Panc1 (cell line): ENCODE data around the gene CDK4. TPM values are rescaled to one million over a fixed set of nuclear protein-coding genes. Genes with fewer than 3 reads are reported as not detected.

Experiments used
- ATAC-seq: fragments of 200-7000 bp; cut with Tn5 transposase; 2 replicates; pipeline ENCODE4 v1.9.1; 2020; ENCODE audit warnings: mild to moderate bottlenecking, moderate library complexity
- BruUV-seq: library from RNA; stranded (reverse); fragments of 400-500 nt; replicated peaks from 2 replicates; lab custom pipeline; 2021; lab: Mats Ljungman, UMichigan
- CTCF ChIA-PET: fragments of 300-600 bp; sonication (Branson Sonifier 250); formaldehyde crosslinking; loops from one replicate; lab custom pipeline; 2022; ENCODE audit warnings: antibody characterized with exemption; lab: Charles Lee
- POLR2A ChIA-PET: fragments of 300-600 bp; sonication (Branson Sonifier 250); formaldehyde crosslinking; loops from one replicate; lab custom pipeline; 2022; ENCODE audit warnings: antibody characterized with exemption; lab: Charles Lee
- DNase-seq: peaks from one replicate; pipeline ENCODE4 v3.0.0-alpha.2; 2010; ENCODE audit warnings: low read depth, low spot score
- H3K27ac ChIP-seq: 2 replicates; pipeline ENCODE4 v1.5.1; 2011; ENCODE audit warnings: mild to moderate bottlenecking, low read length, inconsistent platforms
- H3K27me3 ChIP-seq: fragments of 200-500 bp; sonication (Bioruptor generic); 2 replicates; pipeline ENCODE4 v1.6.0; 2014; ENCODE audit warnings: low read length, inconsistent platforms; ENCODE audit not compliant: control insufficient read depth, insufficient read depth
- H3K36me3 ChIP-seq: fragments of 200-500 bp; sonication (Bioruptor generic); 2 replicates; pipeline ENCODE4 v1.5.1; 2014; ENCODE audit warnings: inconsistent platforms, mild to moderate bottlenecking, low read length, moderate library complexity; ENCODE audit not compliant: control insufficient read depth, insufficient read depth
- H3K4me1 ChIP-seq: 2 replicates; pipeline ENCODE4 v1.5.1; 2011; ENCODE audit warnings: inconsistent platforms, mild to moderate bottlenecking, low read length, moderate library complexity; ENCODE audit not compliant: control insufficient read depth, insufficient read depth
- H3K4me3 ChIP-seq, 2 experiments: 2 replicates each; pipeline ENCODE4 v1.5.1; 2011 to 2012; ENCODE audit warnings: low read depth in 2 of 2, low read length in 2 of 2, mild to moderate bottlenecking in 2 of 2, inconsistent platforms in 1 of 2, moderate library complexity in 1 of 2
- H3K9me3 ChIP-seq: fragments of 200-500 bp; sonication (Bioruptor generic); 2 replicates; pipeline ENCODE4 v1.5.1; 2014; ENCODE audit warnings: low read depth, mild to moderate bottlenecking, inconsistent platforms, low read length, moderate library complexity; ENCODE audit not compliant: control insufficient read depth, insufficient read depth
- CTCF ChIP-seq: fragments of 450-650 bp; IDR thresholded peaks from 2 replicates; pipeline ENCODE4 v1.5.1; 2017; ENCODE audit warnings: mild to moderate bottlenecking
- POLR2AphosphoS5 ChIP-seq: IDR thresholded peaks from 2 replicates; pipeline ENCODE4 v1.6.1; 2012; ENCODE audit warnings: mild to moderate bottlenecking, low read depth, low read length, moderate library complexity
- SIN3A ChIP-seq: IDR thresholded peaks from 2 replicates; pipeline ENCODE4 v1.6.1; 2012; ENCODE audit warnings: low read depth, mild to moderate bottlenecking, low read length, moderate library complexity, borderline replicate concordance; ENCODE audit not compliant: insufficient read depth
- TCF7L2 ChIP-seq: IDR thresholded peaks from 2 replicates; pipeline ENCODE4 v1.6.1; 2011; ENCODE audit warnings: mild to moderate bottlenecking, low read depth, low read length, inconsistent platforms
- in situ Hi-C: cut with HindIII; loops from 2 replicates; pipeline ENCODE4 v1.10.0; 2016; ENCODE audit warnings: low sequenced_read_pairs, low pct_unique_long_range_greater_than_20kb
- intact Hi-C: fragments of 100-400 bp; cut with micrococcal nuclease; formaldehyde crosslinking; loops from one replicate; pipeline ENCODE4 v1.10.0; 2022; ENCODE audit not compliant: unreplicated experiment
- total RNA-seq: library from RNA; stranded (reverse); gene quantifications from one replicate; pipeline ENCODE4 v1.2.1, GENCODE V29; 2021; ENCODE audit not compliant: unreplicated experiment
- TF ChIP-seq, protein P1 (sequence below), 2 experiments: IDR thresholded peaks; 2 replicates each; pipeline ENCODE4 v1.6.1; 2011 to 2012; ENCODE audit warnings: low read depth in 2 of 2, control low read depth in 1 of 2, low read length in 1 of 2, mild to moderate bottlenecking in 1 of 2, moderate library complexity in 1 of 2; ENCODE audit not compliant: insufficient read depth in 1 of 2

Gene CDK4
- total RNA-seq, 1 experiment from 2014 or later, result 201 TPM

GRCh38 chr12:57755194-57755453, 3.0 kb upstream of the CDK4 start:
- POLR2A ChIA-PET, result no interaction called here
- Histone ChIP-seq H3K9me3 (no peaks in the 10 kb centered on the region), H3K27ac (no peak overlapping the region), H3K4me3 (peak overlapping the region; percentile 45 to 54; a peak in 3 of 4 replicates), H3K4me1 (peaks cover 14% of the 10 kb centered on the region), H3K36me3 (peaks cover 11% of the 10 kb centered on the region), H3K27me3 (peaks cover 9% of the 10 kb centered on the region)
- no peak for DNase-seq
- intact Hi-C loops (no loop called here), in situ Hi-C loops (no loop called here)
- ATAC-seq, result no peak
- TF ChIP-seq TCF7L2, result no peak
- CTCF ChIA-PET, result interaction anchor here (0.6 kb wide), 1 partner anchor 145 kb away, joined by 8 read pairs; no protein-coding TSS in a partner anchor
- BruUV-seq, result no TSS peak

- POLR2A ChIA-PET, result no interaction called here
These were observed 2.5 kb upstream of the CDK4 start, which contains the start of gene MARCHF9 for GRCh38 chr12:57754411-57755193. Gene MARCHF9 (plus strand): TSS chr12:57755103. CDS start chr12:57755529, 426 bp downstream.

More at GRCh38 chr12:57754411-57755193, 2.5 kb upstream of the CDK4 start, which contains the start of gene MARCHF9:
- Histone ChIP-seq H3K27me3 (peaks cover 9% of the 10 kb centered on the region), H3K4me1 (peaks cover 14% of the 10 kb centered on the region), H3K27ac (no peak within 1 kb of the TSS), H3K9me3 (no peaks in the 10 kb centered on the region), H3K36me3 (peaks cover 11% of the 10 kb centered on the region), H3K4me3 (peak within 1 kb of the TSS; percentile 45 to 55)
- peak; percentile 28 for ATAC-seq
- BruUV-seq, result no TSS peak
- CTCF ChIA-PET, result no interaction called here
- in situ Hi-C loops, result no loop called here
- intact Hi-C loops, result no loop called here
- TF ChIP-seq, protein P1, sequence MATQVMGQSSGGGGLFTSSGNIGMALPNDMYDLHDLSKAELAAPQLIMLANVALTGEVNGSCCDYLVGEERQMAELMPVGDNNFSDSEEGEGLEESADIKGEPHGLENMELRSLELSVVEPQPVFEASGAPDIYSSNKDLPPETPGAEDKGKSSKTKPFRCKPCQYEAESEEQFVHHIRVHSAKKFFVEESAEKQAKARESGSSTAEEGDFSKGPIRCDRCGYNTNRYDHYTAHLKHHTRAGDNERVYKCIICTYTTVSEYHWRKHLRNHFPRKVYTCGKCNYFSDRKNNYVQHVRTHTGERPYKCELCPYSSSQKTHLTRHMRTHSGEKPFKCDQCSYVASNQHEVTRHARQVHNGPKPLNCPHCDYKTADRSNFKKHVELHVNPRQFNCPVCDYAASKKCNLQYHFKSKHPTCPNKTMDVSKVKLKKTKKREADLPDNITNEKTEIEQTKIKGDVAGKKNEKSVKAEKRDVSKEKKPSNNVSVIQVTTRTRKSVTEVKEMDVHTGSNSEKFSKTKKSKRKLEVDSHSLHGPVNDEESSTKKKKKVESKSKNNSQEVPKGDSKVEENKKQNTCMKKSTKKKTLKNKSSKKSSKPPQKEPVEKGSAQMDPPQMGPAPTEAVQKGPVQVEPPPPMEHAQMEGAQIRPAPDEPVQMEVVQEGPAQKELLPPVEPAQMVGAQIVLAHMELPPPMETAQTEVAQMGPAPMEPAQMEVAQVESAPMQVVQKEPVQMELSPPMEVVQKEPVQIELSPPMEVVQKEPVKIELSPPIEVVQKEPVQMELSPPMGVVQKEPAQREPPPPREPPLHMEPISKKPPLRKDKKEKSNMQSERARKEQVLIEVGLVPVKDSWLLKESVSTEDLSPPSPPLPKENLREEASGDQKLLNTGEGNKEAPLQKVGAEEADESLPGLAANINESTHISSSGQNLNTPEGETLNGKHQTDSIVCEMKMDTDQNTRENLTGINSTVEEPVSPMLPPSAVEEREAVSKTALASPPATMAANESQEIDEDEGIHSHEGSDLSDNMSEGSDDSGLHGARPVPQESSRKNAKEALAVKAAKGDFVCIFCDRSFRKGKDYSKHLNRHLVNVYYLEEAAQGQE (IDR thresholded peaks at IDR 0.05; ENCODE audit: insufficient read depth in 1 of 2, low read depth in 2 of 2, low read length in 1 of 2), result no peak
- TF ChIP-seq CTCF (no peak), TCF7L2 (no peak), SIN3A (no peak), POLR2AphosphoS5 (no peak)
- DNase-seq, result no peak
